ENCODE data around the gene CERS6. TPM values are rescaled to one million over a fixed set of nuclear protein-coding genes. Genes with fewer than 3 reads are reported as not detected.

Gene CERS6
- total and polyA plus RNA-seq, 4 donors: 4.2 to 20.4 (median 10.1) TPM

DNA sequence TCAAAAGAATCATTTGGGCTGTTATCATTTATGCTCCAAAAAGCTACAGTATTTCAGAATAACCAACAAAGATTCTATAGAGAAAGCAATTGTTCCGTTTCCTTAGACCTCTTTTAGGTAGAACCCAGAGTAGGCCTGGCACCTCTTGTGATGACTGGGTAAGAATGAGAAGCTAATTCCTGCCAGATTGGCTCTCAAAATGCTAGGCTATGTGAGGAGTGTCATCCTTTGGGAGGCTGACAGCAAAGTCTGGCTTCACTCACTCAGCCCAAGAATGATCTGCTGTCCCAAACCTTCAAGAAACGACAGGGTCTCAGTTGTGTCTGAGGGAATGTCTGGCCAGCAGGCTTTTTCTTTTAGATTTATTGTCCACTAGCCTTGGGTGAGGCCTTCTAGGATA, 4.5 kb downstream of the CERS6 start:
- TF ChIP-seq HNF4G (IDR thresholded peaks at IDR 0.05): no peak
- TF ChIP-seq, protein P1, sequence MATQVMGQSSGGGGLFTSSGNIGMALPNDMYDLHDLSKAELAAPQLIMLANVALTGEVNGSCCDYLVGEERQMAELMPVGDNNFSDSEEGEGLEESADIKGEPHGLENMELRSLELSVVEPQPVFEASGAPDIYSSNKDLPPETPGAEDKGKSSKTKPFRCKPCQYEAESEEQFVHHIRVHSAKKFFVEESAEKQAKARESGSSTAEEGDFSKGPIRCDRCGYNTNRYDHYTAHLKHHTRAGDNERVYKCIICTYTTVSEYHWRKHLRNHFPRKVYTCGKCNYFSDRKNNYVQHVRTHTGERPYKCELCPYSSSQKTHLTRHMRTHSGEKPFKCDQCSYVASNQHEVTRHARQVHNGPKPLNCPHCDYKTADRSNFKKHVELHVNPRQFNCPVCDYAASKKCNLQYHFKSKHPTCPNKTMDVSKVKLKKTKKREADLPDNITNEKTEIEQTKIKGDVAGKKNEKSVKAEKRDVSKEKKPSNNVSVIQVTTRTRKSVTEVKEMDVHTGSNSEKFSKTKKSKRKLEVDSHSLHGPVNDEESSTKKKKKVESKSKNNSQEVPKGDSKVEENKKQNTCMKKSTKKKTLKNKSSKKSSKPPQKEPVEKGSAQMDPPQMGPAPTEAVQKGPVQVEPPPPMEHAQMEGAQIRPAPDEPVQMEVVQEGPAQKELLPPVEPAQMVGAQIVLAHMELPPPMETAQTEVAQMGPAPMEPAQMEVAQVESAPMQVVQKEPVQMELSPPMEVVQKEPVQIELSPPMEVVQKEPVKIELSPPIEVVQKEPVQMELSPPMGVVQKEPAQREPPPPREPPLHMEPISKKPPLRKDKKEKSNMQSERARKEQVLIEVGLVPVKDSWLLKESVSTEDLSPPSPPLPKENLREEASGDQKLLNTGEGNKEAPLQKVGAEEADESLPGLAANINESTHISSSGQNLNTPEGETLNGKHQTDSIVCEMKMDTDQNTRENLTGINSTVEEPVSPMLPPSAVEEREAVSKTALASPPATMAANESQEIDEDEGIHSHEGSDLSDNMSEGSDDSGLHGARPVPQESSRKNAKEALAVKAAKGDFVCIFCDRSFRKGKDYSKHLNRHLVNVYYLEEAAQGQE (IDR thresholded peaks at IDR 0.05): no peak
- TF ChIP-seq HNF4A (conservative IDR thresholded peaks at IDR 0.05): no peak
- TF ChIP-seq, protein P2, sequence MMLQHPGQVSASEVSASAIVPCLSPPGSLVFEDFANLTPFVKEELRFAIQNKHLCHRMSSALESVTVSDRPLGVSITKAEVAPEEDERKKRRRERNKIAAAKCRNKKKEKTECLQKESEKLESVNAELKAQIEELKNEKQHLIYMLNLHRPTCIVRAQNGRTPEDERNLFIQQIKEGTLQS (IDR thresholded peaks at IDR 0.05): no peak
- no peak for TF ChIP-seq YY1 (IDR thresholded peaks at IDR 0.05)
- TF ChIP-seq RXRA (IDR thresholded peaks at IDR 0.05): no peak
- TF ChIP-seq FOXA1 (IDR thresholded peaks at IDR 0.05): no peak
- TF ChIP-seq, protein P3, sequence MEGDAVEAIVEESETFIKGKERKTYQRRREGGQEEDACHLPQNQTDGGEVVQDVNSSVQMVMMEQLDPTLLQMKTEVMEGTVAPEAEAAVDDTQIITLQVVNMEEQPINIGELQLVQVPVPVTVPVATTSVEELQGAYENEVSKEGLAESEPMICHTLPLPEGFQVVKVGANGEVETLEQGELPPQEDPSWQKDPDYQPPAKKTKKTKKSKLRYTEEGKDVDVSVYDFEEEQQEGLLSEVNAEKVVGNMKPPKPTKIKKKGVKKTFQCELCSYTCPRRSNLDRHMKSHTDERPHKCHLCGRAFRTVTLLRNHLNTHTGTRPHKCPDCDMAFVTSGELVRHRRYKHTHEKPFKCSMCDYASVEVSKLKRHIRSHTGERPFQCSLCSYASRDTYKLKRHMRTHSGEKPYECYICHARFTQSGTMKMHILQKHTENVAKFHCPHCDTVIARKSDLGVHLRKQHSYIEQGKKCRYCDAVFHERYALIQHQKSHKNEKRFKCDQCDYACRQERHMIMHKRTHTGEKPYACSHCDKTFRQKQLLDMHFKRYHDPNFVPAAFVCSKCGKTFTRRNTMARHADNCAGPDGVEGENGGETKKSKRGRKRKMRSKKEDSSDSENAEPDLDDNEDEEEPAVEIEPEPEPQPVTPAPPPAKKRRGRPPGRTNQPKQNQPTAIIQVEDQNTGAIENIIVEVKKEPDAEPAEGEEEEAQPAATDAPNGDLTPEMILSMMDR (IDR thresholded peaks at IDR 0.05; ENCODE audit: low read depth, low read length, missing input control): no peak
- no peak for TF ChIP-seq TAF1 (conservative IDR thresholded peaks at IDR 0.05)
- no peak for TF ChIP-seq RAD21 (IDR thresholded peaks at IDR 0.05)
- TF ChIP-seq FOXA2 (IDR thresholded peaks at IDR 0.05): no peak
- TF ChIP-seq JUND (IDR thresholded peaks at IDR 0.05): no peak
- H3K27ac ChIP-seq (ENCODE audit: low read depth in 1 of 2, low read length in 2 of 2): no peak overlapping the region
- no peaks in the 10 kb centered on the region for H3K36me3 ChIP-seq (ENCODE audit: control insufficient read depth in 4 of 4, insufficient read depth in 3 of 4, low read depth in 1 of 4, low read length in 3 of 4)
- no peak for DNase-seq (ENCODE audit: low spot score)
- H3K4me1 ChIP-seq (ENCODE audit: control insufficient read depth in 4 of 4, insufficient read depth in 4 of 4, low read length in 3 of 4): peaks cover 0 to 19% (median 13%) of the 10 kb centered on the region in 4 donors
- 84% methylated on average over 2 of the region's 2 CpGs for WGBS
- H3K9me3 ChIP-seq (ENCODE audit: control insufficient read depth in 4 of 4, low read length in 3 of 4): no peaks in the 10 kb centered on the region
- no peak overlapping the region for H3K4me3 ChIP-seq (ENCODE audit: low read depth in 1 of 3, low read length in 3 of 3)
- no peak overlapping the region for H3K9ac ChIP-seq (ENCODE audit: low read depth in 1 of 2, low read length in 2 of 2)
- no peaks in the 10 kb centered on the region for H3K27me3 ChIP-seq (ENCODE audit: control insufficient read depth in 4 of 4, insufficient read depth in 4 of 4, low read length in 3 of 4)

DNA sequence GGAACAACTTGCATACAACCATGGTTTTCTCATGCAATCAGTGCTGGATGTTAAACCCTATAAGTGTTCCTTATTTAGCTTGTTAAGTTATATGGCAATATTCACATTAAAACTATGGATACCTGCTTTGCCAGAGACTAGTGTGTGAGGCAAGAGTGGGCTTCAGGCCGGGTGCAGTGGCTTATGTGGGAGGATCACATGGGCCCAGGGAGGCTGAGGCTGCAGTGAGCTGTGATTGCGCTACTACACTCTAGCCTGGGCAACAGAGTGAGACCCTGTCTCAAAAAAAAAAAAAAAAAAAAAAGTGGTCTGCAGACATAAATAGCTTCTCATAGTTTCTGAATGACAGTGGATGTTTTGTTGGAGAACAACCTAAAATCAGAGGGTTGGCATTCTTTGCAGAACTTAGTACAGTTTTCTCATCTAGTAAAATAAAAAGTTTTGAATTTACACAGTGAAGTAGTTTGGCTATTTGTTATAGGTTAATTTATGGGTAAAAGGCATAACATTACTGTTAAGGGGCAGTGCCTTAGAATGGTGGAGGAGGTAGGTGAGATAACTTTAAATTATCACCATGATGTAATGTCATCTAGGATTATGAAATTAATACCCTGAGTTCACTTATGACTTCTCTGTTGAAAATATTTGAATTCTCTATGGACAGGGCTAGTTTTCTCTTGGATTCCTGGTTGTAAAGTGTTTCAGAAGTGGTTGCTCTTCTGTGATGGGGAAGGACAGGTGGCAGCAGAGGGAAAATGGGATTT, 5.3 kb downstream of the CERS6 start:
- Histone ChIP-seq H3K4me3 (ENCODE audit: low read depth in 1 of 3, low read length in 3 of 3) (no peak overlapping the region), H3K27me3 (ENCODE audit: control insufficient read depth in 4 of 4, insufficient read depth in 4 of 4, low read length in 3 of 4) (no peaks in the 10 kb centered on the region), H3K4me1 (ENCODE audit: control insufficient read depth in 4 of 4, insufficient read depth in 4 of 4, low read length in 3 of 4) (peaks cover 0 to 19% (median 13%) of the 10 kb centered on the region in 4 donors), H3K27ac (ENCODE audit: low read depth in 1 of 2, low read length in 2 of 2) (no peak overlapping the region), H3K9me3 (ENCODE audit: control insufficient read depth in 4 of 4, low read length in 3 of 4) (no peaks in the 10 kb centered on the region), H3K9ac (ENCODE audit: low read depth in 1 of 2, low read length in 2 of 2) (no peak overlapping the region), H3K36me3 (ENCODE audit: control insufficient read depth in 4 of 4, insufficient read depth in 3 of 4, low read depth in 1 of 4, low read length in 3 of 4) (no peaks in the 10 kb centered on the region)
- 92% methylated on average over 2 of the region's 2 CpGs for WGBS
- TF ChIP-seq, protein P3 (IDR thresholded peaks at IDR 0.05; ENCODE audit: low read depth, low read length, missing input control): no peak
- DNase-seq (ENCODE audit: low spot score): no peak

All from liver (tissue), 9 donors.